ENCODE results near the gene SHD. TPM values are rescaled to one million over a fixed set of nuclear protein-coding genes. Genes with fewer than 3 reads are reported as not detected.

The SHD gene
- total and polyA plus RNA-seq, 2 of the 13 experiments (the other 11 are each of a cell fraction or from before 2014, with no cell fraction given): 0.11 to 0.20 TPM

DNA sequence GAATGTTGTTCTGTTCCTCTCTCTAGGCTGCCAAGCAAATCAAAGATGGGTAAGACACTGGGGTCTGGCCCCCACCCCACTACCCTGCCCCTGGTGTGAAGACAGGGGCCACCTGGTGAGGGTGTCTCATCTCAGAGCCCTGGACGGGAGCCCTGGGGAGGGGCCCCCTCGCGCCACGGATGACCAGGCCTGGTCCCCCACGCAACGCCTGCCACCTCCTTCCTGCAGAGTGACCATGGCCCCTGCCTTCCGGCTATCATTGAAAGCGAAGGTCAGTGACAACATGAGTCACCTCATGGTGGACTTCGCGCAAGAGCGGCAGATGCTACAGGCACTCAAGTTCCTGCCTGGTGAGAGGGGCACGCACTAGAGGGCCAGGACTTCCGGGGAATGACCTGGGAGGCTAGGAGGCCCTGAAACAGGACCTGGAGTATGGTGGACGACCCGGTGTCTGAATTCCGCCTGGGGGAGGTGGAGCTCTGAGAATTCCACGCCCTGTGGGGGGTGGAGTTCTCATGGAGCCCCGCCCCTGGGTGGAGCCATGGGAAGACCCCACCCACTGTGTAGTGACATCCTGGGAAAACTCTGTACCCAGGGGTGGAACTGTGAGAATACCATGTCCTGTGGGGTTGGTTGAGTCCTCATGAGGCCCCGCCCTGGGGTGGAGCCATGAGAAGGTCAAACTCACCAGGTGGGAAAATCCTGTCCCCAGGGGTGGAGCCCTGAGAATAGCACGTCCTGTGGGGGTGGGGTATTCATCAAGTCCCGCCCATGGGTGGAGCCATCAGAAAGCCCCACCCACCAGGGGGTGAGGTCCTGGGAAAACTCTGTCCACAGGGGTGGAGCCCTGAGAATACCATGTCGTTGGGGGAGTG lies 31.4 kb downstream of the SHD start (continued):
- TF ChIP-seq SOX6 (IDR thresholded peaks at IDR 0.05) (no peak), SOX6 (CRISPR knock-in tag; IDR thresholded peaks at IDR 0.05) (peak; percentile 81), ATF3 (CRISPR knock-in tag; IDR thresholded peaks at IDR 0.05) (peak; percentile 98), FOXO4 (CRISPR knock-in tag; conservative IDR thresholded peaks at IDR 0.05) (no peak), MTA1 (CRISPR knock-in tag; IDR thresholded peaks at IDR 0.05; ENCODE audit: borderline replicate concordance) (peak; percentile 76; the same call in 1 of the 2 replicates), SIX1 (CRISPR knock-in tag; IDR thresholded peaks at IDR 0.05; ENCODE audit: borderline replicate concordance) (peak; percentile 74; the same call in 1 of the 2 replicates), RBAK (CRISPR knock-in tag; IDR thresholded peaks at IDR 0.05) (no peak), ZFP41 (CRISPR knock-in tag; IDR thresholded peaks at IDR 0.05; ENCODE audit: borderline replicate concordance) (no peak), PBX2 (CRISPR knock-in tag; IDR thresholded peaks at IDR 0.05) (no peak), DMAP1 (CRISPR knock-in tag; IDR thresholded peaks at IDR 0.05) (peak; percentile 77), RORA (CRISPR knock-in tag; IDR thresholded peaks at IDR 0.05) (no peak), MYPOP (CRISPR knock-in tag; IDR thresholded peaks at IDR 0.05) (peak; percentile 65), IKZF4 (CRISPR knock-in tag; IDR thresholded peaks at IDR 0.05; ENCODE audit: borderline replicate concordance, low read depth, not compliant biosample characterization) (peak; percentile 85), ZNF749 (CRISPR knock-in tag; IDR thresholded peaks at IDR 0.05; ENCODE audit: borderline replicate concordance) (0 out of 2 replicates have a peak, but pooled peaks have one; percentile 32), ATF7 (IDR thresholded peaks at IDR 0.05) (no peak), ATF7 (CRISPR knock-in tag; IDR thresholded peaks at IDR 0.05) (peak; percentile 86), SKIL (CRISPR knock-in tag; IDR thresholded peaks at IDR 0.05; ENCODE audit: borderline replicate concordance) (peak; percentile 73; the same call in 1 of the 2 replicates)
- TF ChIP-seq, protein P1, sequence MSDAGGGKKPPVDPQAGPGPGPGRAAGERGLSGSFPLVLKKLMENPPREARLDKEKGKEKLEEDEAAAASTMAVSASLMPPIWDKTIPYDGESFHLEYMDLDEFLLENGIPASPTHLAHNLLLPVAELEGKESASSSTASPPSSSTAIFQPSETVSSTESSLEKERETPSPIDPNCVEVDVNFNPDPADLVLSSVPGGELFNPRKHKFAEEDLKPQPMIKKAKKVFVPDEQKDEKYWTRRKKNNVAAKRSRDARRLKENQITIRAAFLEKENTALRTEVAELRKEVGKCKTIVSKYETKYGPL (CRISPR knock-in tag; IDR thresholded peaks at IDR 0.05): no peak
- TF ChIP-seq, protein P2, sequence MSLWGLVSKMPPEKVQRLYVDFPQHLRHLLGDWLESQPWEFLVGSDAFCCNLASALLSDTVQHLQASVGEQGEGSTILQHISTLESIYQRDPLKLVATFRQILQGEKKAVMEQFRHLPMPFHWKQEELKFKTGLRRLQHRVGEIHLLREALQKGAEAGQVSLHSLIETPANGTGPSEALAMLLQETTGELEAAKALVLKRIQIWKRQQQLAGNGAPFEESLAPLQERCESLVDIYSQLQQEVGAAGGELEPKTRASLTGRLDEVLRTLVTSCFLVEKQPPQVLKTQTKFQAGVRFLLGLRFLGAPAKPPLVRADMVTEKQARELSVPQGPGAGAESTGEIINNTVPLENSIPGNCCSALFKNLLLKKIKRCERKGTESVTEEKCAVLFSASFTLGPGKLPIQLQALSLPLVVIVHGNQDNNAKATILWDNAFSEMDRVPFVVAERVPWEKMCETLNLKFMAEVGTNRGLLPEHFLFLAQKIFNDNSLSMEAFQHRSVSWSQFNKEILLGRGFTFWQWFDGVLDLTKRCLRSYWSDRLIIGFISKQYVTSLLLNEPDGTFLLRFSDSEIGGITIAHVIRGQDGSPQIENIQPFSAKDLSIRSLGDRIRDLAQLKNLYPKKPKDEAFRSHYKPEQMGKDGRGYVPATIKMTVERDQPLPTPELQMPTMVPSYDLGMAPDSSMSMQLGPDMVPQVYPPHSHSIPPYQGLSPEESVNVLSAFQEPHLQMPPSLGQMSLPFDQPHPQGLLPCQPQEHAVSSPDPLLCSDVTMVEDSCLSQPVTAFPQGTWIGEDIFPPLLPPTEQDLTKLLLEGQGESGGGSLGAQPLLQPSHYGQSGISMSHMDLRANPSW (CRISPR knock-in tag; IDR thresholded peaks at IDR 0.05; ENCODE audit: borderline replicate concordance): peak; percentile 84; the same call in 1 of the 2 replicates
